ENCODE results near the gene GPR55. TPM values are rescaled to one million over a fixed set of nuclear protein-coding genes. Genes with fewer than 3 reads are reported as not detected.

GPR55 gene, protein sequence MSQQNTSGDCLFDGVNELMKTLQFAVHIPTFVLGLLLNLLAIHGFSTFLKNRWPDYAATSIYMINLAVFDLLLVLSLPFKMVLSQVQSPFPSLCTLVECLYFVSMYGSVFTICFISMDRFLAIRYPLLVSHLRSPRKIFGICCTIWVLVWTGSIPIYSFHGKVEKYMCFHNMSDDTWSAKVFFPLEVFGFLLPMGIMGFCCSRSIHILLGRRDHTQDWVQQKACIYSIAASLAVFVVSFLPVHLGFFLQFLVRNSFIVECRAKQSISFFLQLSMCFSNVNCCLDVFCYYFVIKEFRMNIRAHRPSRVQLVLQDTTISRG
- total RNA-seq (ENCODE audit: unreplicated experiment), result 0.28 TPM
- long read RNA-seq, result 0 reads

DNA sequence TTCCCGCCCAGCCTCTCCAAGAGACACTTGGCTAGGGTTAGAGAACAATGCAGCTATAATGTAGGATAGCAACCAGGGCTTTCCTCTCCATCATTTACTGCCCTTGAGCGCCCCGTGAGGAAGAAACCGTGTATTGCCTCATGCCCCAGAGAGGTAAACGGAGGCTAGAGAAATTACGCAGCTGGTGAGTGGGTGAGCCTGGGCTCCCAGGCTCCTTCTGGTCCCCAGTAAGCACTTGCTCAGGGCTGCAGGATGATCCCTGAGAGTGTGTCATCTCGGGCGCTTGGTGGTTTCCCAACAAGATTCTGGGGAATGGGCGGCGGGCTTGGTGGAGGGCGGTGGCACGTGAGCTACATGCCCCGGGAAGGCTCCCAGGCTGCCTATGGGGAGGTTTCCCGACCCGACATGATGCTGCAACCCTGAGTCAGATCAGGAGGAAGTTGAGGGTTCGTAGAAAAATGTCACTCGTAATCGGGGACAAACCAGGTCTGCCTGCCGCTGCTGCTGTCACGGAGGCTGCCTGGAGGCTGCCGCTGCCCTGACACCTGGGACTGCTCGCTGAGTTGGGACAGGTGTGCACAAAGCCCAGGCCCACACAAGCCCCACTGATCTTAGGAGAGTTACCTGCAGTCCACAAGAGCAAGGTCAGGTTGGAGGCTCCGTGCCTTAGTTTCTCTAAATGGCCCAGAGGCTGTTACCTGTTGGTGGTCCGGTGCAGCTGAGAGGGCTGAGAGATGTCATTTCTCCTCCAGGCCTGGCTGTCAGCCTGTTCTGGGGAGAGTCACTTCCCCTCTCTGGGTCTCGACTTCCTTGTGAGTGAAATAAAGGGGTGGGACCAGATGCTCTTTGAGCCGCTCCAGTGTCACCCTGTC, at the start of gene GPR55:
Gene GPR55 (minus strand): TSS at position 773 of the 872 bp plus-strand sequence. CDS start 14,280 bp downstream, outside the sequence.
- peak; percentile 44 for DNase-seq (ENCODE audit: low spot score)
- Mint-ChIP-seq H3K27me3 (ENCODE audit: unreplicated experiment) (peaks cover 8% of the 10 kb centered on the region), H3K4me3 (ENCODE audit: unreplicated experiment) (no peak within 1 kb of the TSS), H3K9me3 (ENCODE audit: unreplicated experiment) (no peaks in the 10 kb centered on the region), H3K27ac (ENCODE audit: unreplicated experiment) (no peak within 1 kb of the TSS), H3K4me1 (ENCODE audit: unreplicated experiment) (no peaks in the 10 kb centered on the region), H3K36me3 (ENCODE audit: low read depth, unreplicated experiment) (no peaks in the 10 kb centered on the region)
- peak; percentile 52 for TF ChIP-seq CTCF (IDR thresholded peaks at IDR 0.05; ENCODE audit: unreplicated experiment)

- Mint-ChIP-seq H3K4me3 (ENCODE audit: unreplicated experiment) (no peak overlapping the region), H3K36me3 (ENCODE audit: low read depth, unreplicated experiment) (no peaks in the 10 kb centered on the region), H3K27me3 (ENCODE audit: unreplicated experiment) (no peaks in the 10 kb centered on the region), H3K4me1 (ENCODE audit: unreplicated experiment) (no peaks in the 10 kb centered on the region), H3K27ac (ENCODE audit: unreplicated experiment) (no peak overlapping the region), H3K9me3 (ENCODE audit: unreplicated experiment) (no peaks in the 10 kb centered on the region)
- no peak for DNase-seq (ENCODE audit: low spot score)
- no peak for TF ChIP-seq CTCF (IDR thresholded peaks at IDR 0.05; ENCODE audit: unreplicated experiment)
Measured at GRCh38 chr2:230974096-230974913, 49.3 kb upstream of the GPR55 start.

DNA sequence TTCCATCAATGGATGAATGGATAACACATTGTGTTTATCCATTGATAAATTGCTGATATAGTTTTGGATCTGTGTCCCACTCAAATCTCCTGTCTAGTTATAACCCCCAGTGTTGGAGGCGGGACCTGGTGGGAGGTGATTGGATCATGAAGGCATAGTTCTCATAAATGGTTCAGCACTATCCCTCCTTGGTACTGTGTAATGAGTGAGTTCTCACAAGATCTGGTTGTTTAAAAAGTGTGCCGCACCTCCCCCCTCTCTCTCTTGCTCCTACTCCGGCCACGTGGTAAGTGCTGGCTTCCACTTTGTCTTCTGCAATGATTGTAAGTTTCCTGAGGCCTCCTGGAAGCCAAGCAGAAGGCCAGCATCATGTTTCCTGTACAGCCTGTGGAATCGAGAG, 47.0 kb upstream of the GPR55 start:
- Mint-ChIP-seq H3K27ac (ENCODE audit: unreplicated experiment) (no peak overlapping the region), H3K27me3 (ENCODE audit: unreplicated experiment) (no peaks in the 10 kb centered on the region), H3K36me3 (ENCODE audit: low read depth, unreplicated experiment) (no peaks in the 10 kb centered on the region), H3K9me3 (ENCODE audit: unreplicated experiment) (no peaks in the 10 kb centered on the region), H3K4me3 (ENCODE audit: unreplicated experiment) (no peak overlapping the region), H3K4me1 (ENCODE audit: unreplicated experiment) (no peaks in the 10 kb centered on the region)
- no peak for DNase-seq (ENCODE audit: low spot score)
- no peak for TF ChIP-seq CTCF (IDR thresholded peaks at IDR 0.05; ENCODE audit: unreplicated experiment)

- Mint-ChIP-seq H3K27me3 (ENCODE audit: unreplicated experiment) (no peaks in the 10 kb centered on the region), H3K27ac (ENCODE audit: unreplicated experiment) (no peak overlapping the region), H3K9me3 (ENCODE audit: unreplicated experiment) (no peaks in the 10 kb centered on the region), H3K4me1 (ENCODE audit: unreplicated experiment) (no peaks in the 10 kb centered on the region), H3K4me3 (ENCODE audit: unreplicated experiment) (no peak overlapping the region), H3K36me3 (ENCODE audit: low read depth, unreplicated experiment) (no peaks in the 10 kb centered on the region)
- no peak for DNase-seq (ENCODE audit: low spot score)
- no peak for TF ChIP-seq CTCF (IDR thresholded peaks at IDR 0.05; ENCODE audit: unreplicated experiment)
Measured at GRCh38 chr2:230969659-230970015, 44.6 kb upstream of the GPR55 start.
